BE2C (cell line): ENCODE measurements around the gene RGS11.

Experiments
- DNase-seq: peaks from one replicate; pipeline ENCODE4 v3.0.0-alpha.2; 2020
- H3K27me3 ChIP-seq: fragments of 250-450 bp; sonication (Bioruptor Pico); 2 replicates; pipeline ENCODE4 v1.5.1; 2020; ENCODE audit warnings: mild to moderate bottlenecking
- H3K36me3 ChIP-seq: fragments of 250-450 bp; sonication (Bioruptor Pico); 2 replicates; pipeline ENCODE4 v1.5.1; 2020; ENCODE audit warnings: mild to moderate bottlenecking
- H3K4me1 ChIP-seq: fragments of 250-450 bp; sonication (Bioruptor Pico); 2 replicates; pipeline ENCODE4 v1.5.1; 2020
- H3K4me3 ChIP-seq: 2 replicates; pipeline ENCODE4 v1.5.1; 2011; ENCODE audit warnings: low read depth, low read length
- H3K9me3 ChIP-seq: fragments of 250-450 bp; sonication (Bioruptor Pico); 2 replicates; pipeline ENCODE4 v1.5.1; 2020
- TF ChIP-seq, protein P1 (sequence below): IDR thresholded peaks from 2 replicates; pipeline ENCODE4 v1.5.1; 2012; ENCODE audit warnings: mild to moderate bottlenecking, low read depth, low read length

RGS11 gene

DNA sequence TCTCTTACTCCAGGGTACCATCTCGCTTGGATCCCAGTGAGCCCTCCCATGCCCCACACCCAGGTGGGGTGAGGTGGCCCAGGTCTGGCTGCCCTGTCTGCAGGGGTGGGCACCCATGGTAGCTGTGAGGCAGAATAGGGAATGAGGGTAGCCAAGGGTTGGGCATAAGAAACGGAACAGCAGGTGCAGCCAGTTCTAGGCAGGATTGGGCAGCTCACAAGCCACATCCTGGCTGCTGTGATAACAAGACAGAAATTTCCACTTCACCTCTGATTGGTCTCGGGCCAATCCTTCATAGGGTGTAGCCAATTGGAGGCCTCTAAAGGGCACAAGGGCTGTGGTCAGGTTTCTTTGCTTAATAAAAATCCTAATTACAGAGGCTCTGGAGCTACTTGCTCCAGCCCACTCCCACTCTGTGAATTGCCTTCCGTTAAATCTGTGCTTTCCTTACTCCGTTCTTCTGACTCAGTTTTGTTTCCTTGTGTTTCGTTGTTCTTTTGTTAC is 3.2 kb upstream of the RGS11 start:
- DNase-seq: peak; percentile 34
- peaks cover 10% of the 10 kb centered on the region for H3K27me3 ChIP-seq

DNA sequence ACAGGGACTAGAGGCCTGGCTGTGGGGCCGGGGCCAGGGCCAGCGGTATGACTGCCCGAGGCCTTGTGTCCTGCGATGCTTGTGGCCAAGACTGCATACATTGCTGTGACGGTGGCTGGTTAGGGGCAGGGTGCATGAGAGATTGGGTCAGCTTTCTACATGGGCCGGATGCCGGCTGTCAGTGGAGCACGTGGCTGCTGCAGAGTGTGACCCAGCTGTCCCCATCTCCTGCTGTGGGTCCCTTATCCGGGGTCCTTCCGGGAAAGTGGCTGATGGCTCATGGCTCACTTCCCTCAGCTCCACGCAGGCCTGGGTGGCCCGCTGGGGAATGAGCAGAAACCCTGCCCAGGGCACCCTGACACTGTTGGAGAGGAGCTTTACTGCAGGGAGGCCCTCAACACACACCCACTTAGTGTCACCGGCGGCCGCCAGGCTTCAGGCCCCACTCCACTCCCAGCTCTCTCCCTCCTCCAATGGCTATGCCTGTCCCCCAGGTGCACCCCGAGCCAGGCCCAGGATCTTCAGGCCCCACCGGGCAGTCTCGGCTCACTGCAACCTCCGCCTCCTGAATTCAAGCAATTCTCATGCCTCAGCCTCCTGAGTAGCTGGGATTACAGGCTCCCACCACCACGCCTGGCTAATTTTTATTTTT is 808 bp upstream of the RGS11 start:
- Histone ChIP-seq H3K4me1 (no peaks in the 10 kb centered on the region), H3K36me3 (no peaks in the 10 kb centered on the region), H3K9me3 (no peaks in the 10 kb centered on the region), H3K27me3 (peaks cover 10% of the 10 kb centered on the region), H3K4me3 (no peak overlapping the region)
- DNase-seq: peak; percentile 11
- TF ChIP-seq, protein P1, sequence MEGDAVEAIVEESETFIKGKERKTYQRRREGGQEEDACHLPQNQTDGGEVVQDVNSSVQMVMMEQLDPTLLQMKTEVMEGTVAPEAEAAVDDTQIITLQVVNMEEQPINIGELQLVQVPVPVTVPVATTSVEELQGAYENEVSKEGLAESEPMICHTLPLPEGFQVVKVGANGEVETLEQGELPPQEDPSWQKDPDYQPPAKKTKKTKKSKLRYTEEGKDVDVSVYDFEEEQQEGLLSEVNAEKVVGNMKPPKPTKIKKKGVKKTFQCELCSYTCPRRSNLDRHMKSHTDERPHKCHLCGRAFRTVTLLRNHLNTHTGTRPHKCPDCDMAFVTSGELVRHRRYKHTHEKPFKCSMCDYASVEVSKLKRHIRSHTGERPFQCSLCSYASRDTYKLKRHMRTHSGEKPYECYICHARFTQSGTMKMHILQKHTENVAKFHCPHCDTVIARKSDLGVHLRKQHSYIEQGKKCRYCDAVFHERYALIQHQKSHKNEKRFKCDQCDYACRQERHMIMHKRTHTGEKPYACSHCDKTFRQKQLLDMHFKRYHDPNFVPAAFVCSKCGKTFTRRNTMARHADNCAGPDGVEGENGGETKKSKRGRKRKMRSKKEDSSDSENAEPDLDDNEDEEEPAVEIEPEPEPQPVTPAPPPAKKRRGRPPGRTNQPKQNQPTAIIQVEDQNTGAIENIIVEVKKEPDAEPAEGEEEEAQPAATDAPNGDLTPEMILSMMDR: no peak

More for the DNA sequence above, 3.2 kb upstream of the RGS11 start:
- no peaks in the 10 kb centered on the region for H3K4me1 ChIP-seq
- no peaks in the 10 kb centered on the region for H3K9me3 ChIP-seq
- H3K36me3 ChIP-seq: no peaks in the 10 kb centered on the region
- TF ChIP-seq, protein P1: no peak
- no peak overlapping the region for H3K4me3 ChIP-seq

DNA sequence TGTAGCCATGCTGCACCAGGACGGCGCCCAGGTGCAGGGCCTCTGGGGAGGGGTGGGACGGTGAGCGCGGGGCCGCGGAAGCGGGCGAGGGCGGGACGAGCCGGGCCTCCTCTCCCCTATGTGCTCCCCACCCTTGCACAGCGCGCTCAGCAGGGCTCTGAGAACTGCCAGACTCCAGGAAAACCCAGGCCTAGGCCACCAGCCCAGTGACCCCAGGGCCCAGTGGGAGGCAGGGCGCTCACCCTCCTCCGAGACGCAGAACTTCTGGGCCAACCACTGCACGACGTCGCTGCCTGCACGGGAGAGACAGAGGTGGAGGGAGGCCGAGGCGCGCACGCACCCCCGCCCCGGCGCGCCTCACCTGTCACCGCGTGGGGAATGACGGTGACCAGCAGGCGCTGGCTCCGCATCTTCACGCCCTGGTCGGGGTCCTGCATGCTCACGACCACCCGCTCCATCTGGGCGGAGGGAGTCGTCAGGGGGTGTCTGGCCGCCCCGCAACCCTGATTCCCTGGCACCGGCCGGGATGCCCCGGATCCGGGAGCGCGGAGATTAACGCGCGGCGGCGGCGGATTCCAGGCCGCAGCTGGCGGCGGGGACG is 603 bp downstream of the RGS11 start:
- peak overlapping the region; percentile 43 for H3K4me3 ChIP-seq
- H3K4me1 ChIP-seq: no peaks in the 10 kb centered on the region
- peak; percentile 19 for DNase-seq
- TF ChIP-seq, protein P1: no peak
- H3K9me3 ChIP-seq: no peaks in the 10 kb centered on the region
- peaks cover 10% of the 10 kb centered on the region for H3K27me3 ChIP-seq
- H3K36me3 ChIP-seq: no peaks in the 10 kb centered on the region

DNA sequence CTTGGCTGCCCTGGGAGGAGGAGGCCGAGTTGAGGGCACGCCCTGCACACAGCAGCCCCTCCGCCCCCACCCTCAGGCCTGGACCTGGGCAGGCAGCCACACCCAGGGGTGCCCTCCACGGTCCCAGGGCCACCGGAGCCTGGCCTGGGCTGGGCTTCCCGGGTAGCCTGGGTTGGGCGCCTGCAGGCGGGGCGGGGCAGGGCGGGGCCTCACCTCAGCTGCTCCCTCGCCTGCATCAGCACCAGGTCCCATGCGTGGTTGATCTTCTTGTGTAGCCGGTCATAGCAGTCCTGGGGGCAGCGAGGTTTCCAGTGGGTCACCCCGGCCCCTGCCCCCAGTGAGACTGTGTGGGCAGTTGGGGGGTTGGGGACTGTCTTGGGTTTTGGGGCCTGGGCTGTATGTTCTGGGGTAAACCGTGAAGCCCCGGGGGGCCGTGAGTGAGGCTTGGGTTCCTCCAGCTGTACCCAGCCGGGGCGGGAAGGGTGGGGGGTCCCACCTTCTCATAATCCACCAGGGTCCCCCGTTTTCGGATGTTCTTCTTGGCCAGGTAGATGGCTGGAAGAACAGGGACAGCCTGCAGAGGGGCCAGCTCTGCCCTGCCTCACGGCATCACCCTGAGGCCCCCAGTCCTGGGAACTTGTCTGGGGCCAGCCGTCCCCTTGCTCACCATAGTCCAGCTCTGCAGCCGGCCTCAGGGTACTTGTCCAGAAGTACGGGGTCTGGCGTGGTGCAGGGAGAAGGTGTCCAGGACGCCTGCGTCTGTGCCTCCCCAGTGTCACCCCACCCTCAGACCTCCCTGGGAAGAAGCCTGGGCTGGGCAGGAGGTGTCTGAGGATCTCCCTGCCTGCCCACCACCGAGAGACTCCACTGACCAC is 2.0 kb downstream of the RGS11 start:
- no peaks in the 10 kb centered on the region for H3K4me1 ChIP-seq
- TF ChIP-seq, protein P1: no peak
- no peak overlapping the region for H3K4me3 ChIP-seq
- H3K36me3 ChIP-seq: no peaks in the 10 kb centered on the region
- DNase-seq: no peak
- H3K27me3 ChIP-seq: peaks cover 6% of the 10 kb centered on the region
- H3K9me3 ChIP-seq: no peaks in the 10 kb centered on the region

DNA sequence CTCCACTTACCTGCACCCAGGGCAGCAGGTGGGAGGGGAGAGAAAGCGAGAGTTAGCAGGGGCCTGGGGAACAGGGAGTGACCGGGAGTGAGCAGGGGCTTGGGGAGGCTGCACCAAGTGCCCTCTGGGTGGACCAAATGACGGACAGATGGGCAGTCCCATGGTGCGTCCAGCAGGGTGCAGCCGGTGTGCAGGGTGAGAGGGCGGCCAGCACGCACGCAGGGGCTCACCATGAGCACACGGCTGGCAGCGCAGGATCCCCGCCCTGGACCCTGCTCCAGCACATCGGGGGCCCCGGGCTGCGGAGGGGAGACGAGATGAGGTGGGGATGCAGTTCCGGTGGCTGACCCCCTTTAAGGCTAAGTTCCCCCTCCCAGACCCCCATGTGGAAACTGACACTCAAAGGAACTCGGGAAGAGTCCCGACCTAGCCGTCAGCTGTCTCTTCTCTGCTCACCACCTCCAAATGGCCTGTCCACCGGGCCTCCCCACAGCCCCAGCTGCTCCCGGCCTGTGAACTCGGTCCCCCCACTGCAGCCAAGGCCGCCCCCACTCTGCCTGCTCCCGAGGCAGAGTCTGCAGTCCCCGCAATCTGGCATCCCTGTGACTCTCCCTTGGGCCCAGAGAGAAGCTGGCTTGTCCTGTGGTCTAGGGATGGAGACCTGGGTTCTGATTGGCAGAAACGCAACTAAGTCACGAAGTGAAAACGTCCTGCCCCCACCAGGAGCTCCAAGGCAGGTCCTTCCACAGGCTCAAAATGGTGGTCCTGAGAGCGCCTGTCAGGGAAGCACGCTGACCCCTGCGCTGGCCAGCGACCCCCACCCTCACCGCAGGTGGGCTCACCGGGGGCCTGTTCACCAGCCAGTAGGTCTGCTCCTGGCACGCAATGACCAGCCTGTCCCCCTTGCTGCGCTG is 2.9 kb downstream of the RGS11 start:
- DNase-seq: no peak
- TF ChIP-seq, protein P1: no peak
- Histone ChIP-seq H3K27me3 (peaks cover 6% of the 10 kb centered on the region), H3K9me3 (no peaks in the 10 kb centered on the region), H3K4me3 (no peak overlapping the region), H3K36me3 (no peaks in the 10 kb centered on the region), H3K4me1 (no peaks in the 10 kb centered on the region)
